Heart left ventricle (tissue), 13 donors: Measurements from ENCODE around the gene AP5B1.
"Not testable (repeated sequence)": the region's sequence is repeated elsewhere in the genome, so short reads cannot be mapped to it uniquely, and the experiment has no call there.

Experiments
- CTCF ChIP-seq, 12 donors: fragments of 200-600 bp; sonication (generic) in 4 of 12; IDR thresholded peaks; one replicate each; pipeline versions ENCODE4 v1.5.0 to v1.8.0; 2018 to 2022; ENCODE audit warnings: antibody characterized with exemption in 12 of 12, mild to moderate bottlenecking in 5 of 12
- POLR2A ChIP-seq, 2 donors: fragments of 450-650 bp; IDR thresholded peaks; one replicate each; pipeline ENCODE4 v1.6.1; 2017; ENCODE audit warnings: antibody characterized with exemption in 2 of 2, mild to moderate bottlenecking in 2 of 2, moderate library complexity in 2 of 2
- donor health status: ischemic (EF 13 %, LVEDD 7.1; RV severe dilation, severe dysfunction).
- donor health status: DM: no; HTN: yes; CAD: no.
- donor health status: DM: no; HTN: no; CAD: no.
- donor health status: ischemic (EF 25% LVEDD 6.9; RV normal size, moderate dysfunction).
- donor health status: ischemic (EF 25% LVEDD 5.7; RV mildly dilated, moderate dysfunction).
- donor health status: ischemic (EF 35%, LVEDD 5.7; RV mildly dilated, moderate dysfunction).
- donor health status: nonischemic (EF 11% LVEDD 7.7; RV severe dilation, severe dysfunction).
- donor health status: DM: yes; HTN: yes; CAD: no.
- donor health status: PGD.
- donor health status: ischemic (EF 29% LVEDD 5.4; RV normal size, mild dysfunction).
- donor health status: nonischemic (EF 23%, LVEDD 6.1; RV moderate dilation, normal function).

- TF ChIP-seq CTCF, POLR2A (IDR thresholded peaks at IDR 0.05): not testable (repeated sequence)
These were observed 13.0 kb downstream of the AP5B1 start for GRCh38 chr11:65767806-65768205.
